Mesendoderm (in vitro differentiated cells): ENCODE measurements around the gene MGARP. TPM values are rescaled to one million over a fixed set of nuclear protein-coding genes. Genes with fewer than 3 reads are reported as not detected.
"Not testable (repeated sequence)": the region's sequence is repeated elsewhere in the genome, so short reads cannot be mapped to it uniquely, and the experiment has no call there.

Experiments
- DNase-seq: peaks from one replicate; pipeline ENCODE4 v3.0.0; 2013
- H2AK5ac ChIP-seq: 2 replicates; pipeline ENCODE4 v1.6.1; 2013; ENCODE audit warnings: low read length, inconsistent platforms
- H2BK120ac ChIP-seq: 2 replicates; pipeline ENCODE4 v1.6.1; 2013; ENCODE audit warnings: low read depth, mild to moderate bottlenecking, low read length, moderate library complexity, mixed read lengths
- H2BK15ac ChIP-seq: replicated peaks from 2 replicates; pipeline ENCODE4 v1.6.1; 2013; ENCODE audit warnings: low read depth, mild to moderate bottlenecking, moderate library complexity
- H2BK5ac ChIP-seq: 2 replicates; pipeline ENCODE4 v1.6.1; 2013; ENCODE audit warnings: low read length, inconsistent platforms
- H3K18ac ChIP-seq: 2 replicates; pipeline ENCODE4 v1.6.1; 2013; ENCODE audit warnings: mild to moderate bottlenecking, low read length, mixed read lengths
- H3K23ac ChIP-seq: one replicate; pipeline ENCODE4 v1.6.1; 2013; ENCODE audit warnings: low read length
- H3K27ac ChIP-seq: 2 replicates; pipeline ENCODE4 v1.5.1; 2013; ENCODE audit warnings: low read depth, mild to moderate bottlenecking, inconsistent platforms, low read length, moderate library complexity
- H3K27me3 ChIP-seq: 2 replicates; pipeline ENCODE4 v1.6.1; 2013; ENCODE audit warnings: low read length, control low read depth, mild to moderate bottlenecking, inconsistent platforms; ENCODE audit not compliant: insufficient read depth, poor library complexity
- H3K36me3 ChIP-seq: 2 replicates; pipeline ENCODE4 v1.6.1; 2013; ENCODE audit warnings: low read length, inconsistent platforms; ENCODE audit not compliant: control insufficient read depth, insufficient read depth
- H3K4ac ChIP-seq: one replicate; pipeline ENCODE4 v1.6.1; 2013; ENCODE audit warnings: low read depth, mild to moderate bottlenecking, low read length, moderate library complexity
- H3K4me1 ChIP-seq: 2 replicates; pipeline ENCODE4 v1.6.1; 2013; ENCODE audit warnings: low read depth, low read length, inconsistent platforms; ENCODE audit not compliant: control insufficient read depth
- H3K4me2 ChIP-seq: 2 replicates; pipeline ENCODE4 v1.6.1; 2013; ENCODE audit warnings: low read length
- H3K4me3 ChIP-seq: 2 replicates; pipeline ENCODE4 v1.5.1; 2013; ENCODE audit warnings: mild to moderate bottlenecking, low read length
- H3K56ac ChIP-seq: one replicate; pipeline ENCODE4 v1.6.1; 2013; ENCODE audit warnings: low read length
- H3K79me1 ChIP-seq: 2 replicates; pipeline ENCODE4 v1.6.1; 2013; ENCODE audit warnings: low read length, inconsistent platforms
- H3K79me2 ChIP-seq: 2 replicates; pipeline ENCODE4 v1.6.1; 2013; ENCODE audit warnings: mild to moderate bottlenecking, low read length; ENCODE audit not compliant: control insufficient read depth, insufficient read depth
- H3K9ac ChIP-seq: 2 replicates; pipeline ENCODE4 v1.6.1; 2013; ENCODE audit warnings: low read length, inconsistent platforms
- H4K5ac ChIP-seq: one replicate; pipeline ENCODE4 v1.6.1; 2013; ENCODE audit warnings: low read length
- H4K8ac ChIP-seq: one replicate; pipeline ENCODE4 v1.6.1; 2013; ENCODE audit warnings: low read depth, mild to moderate bottlenecking, control low read depth, low read length, moderate library complexity
- WGBS: extraction: QIAGEN DNeasy Blood & Tissue Kit; methylation state at CpG from one replicate; pipeline ENCODE4 v1.1.7; 2013; ENCODE audit warnings: low lambda C conversion rate, missing lambda C conversion rate; ENCODE audit not compliant: insufficient coverage; ENCODE audit errors: extremely low coverage; 5-methylcytosine and 5-hydroxymethylcytosine counted together
- polyA plus RNA-seq, 2 experiments: library from polyadenylated mRNA; stranded (reverse); fragments of 200-250 nt; gene quantifications; one replicate each; pipeline ENCODE4 v1.2.3, GENCODE V29; 2013

Gene MGARP
- polyA plus RNA-seq (2013, experiment 1 of 2): 0.51 TPM
- 0.59 TPM for polyA plus RNA-seq (2013, experiment 2 of 2)

DNA sequence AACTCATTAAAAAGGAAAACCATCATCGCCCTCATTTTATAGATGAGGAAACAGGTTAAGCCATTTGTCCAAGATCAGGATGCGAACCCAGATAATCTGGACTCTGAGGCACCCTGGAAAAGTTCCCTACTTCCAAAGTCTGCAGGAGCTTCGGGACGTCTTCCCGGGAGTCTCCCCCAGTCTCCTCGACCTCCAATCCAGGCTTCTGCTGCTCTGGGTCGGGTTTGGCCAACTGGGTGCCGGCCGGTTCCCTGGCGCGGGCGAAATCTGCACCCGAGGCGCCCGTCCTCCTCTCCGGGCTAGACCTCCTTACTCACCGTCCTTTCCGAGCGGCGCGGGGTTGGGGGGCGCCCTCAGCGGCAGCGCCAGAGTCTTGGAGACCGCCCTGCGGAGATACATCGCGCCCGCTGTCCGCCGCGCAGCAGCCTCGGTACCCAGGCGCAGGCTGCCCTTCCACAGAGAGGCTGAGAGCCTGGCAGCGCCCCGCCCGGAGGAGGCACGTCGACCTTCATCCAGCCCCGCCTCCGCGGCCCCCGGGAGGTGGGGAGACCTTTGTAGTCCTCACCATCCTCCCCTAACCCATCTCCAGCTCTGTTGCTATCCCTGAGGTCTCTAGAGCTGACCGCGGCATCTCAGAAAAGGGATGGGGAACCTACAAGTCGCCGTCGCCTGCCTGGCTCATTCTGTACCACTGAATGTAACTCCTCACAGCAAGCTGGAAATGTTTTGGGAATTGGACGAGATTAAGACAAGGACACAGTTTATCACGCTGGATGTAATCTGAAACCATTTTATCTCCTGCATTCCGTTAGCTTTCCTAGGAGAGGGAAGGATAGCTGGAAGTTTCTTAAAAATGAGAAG lies at the start of gene MGARP:
Gene MGARP (minus strand): TSS at position 466 of the 861 bp plus-strand sequence. CDS start 67 bp downstream, at position 399.
- Histone ChIP-seq H3K4me3 (peak within 1 kb of the TSS; percentile 35), H3K23ac (no peak within 1 kb of the TSS), H3K27me3 (peaks cover 11% of the 10 kb centered on the region), H4K8ac (no peak within 1 kb of the TSS), H2BK120ac (no peak within 1 kb of the TSS), H3K9ac (peak within 1 kb of the TSS; percentile 49), H2BK15ac (no peak within 1 kb of the TSS), H3K79me2 (no peaks in the 10 kb centered on the region), H3K79me1 (no peaks in the 10 kb centered on the region), H3K27ac (no peak within 1 kb of the TSS), H3K4ac (no peak within 1 kb of the TSS), H3K4me1 (no peaks in the 10 kb centered on the region), H3K56ac (peak within 1 kb of the TSS; percentile 60), H3K4me2 (peak within 1 kb of the TSS; percentile 95), H2BK5ac (no peak within 1 kb of the TSS), H4K5ac (no peak within 1 kb of the TSS), H2AK5ac (no peak within 1 kb of the TSS), H3K36me3 (no peaks in the 10 kb centered on the region), H3K18ac (no peak within 1 kb of the TSS)
- DNase-seq: peak; percentile 73
- WGBS: no CpG with 5 or more reads among the region's 51 CpGs

DNA sequence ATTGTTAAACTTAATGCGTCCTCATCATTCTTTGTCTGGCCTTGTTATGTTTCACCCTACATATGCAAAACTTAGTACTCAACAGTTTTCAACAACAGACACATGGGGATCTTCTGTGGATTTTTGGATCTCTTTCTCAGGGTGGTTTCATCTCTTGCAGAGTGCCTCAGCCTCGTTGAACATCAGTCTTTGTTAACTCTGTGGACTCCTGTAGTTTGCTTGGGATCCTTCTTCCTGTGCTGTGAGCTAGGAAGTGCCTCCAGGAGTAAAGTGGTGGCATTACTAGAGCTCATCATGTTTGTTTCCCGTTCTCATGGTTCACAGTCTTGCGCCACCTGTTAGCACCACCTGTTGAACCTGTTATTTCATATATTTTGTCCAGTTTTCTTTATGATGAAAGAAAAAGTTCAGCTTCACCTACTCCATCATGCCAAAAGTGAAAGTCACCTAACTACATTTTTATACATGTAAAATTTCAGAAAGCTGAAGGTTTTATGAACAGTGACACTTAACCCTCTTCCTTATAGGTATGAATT lies 49.7 kb upstream of the MGARP start:
- Histone ChIP-seq H3K23ac (peak overlapping the region; percentile 35), H2BK120ac (no peak overlapping the region), H2BK15ac (no peak overlapping the region), H3K4me2 (no peak overlapping the region), H2AK5ac (no peak overlapping the region), H3K79me2 (peaks cover 52% of the 10 kb centered on the region), H3K36me3 (no peaks in the 10 kb centered on the region), H3K27me3 (no peaks in the 10 kb centered on the region), H2BK5ac (no peak overlapping the region), H3K4ac (no peak overlapping the region), H4K5ac (no peak overlapping the region), H3K18ac (no peak overlapping the region), H3K4me3 (no peak overlapping the region), H3K4me1 (no peaks in the 10 kb centered on the region), H3K79me1 (peaks cover 9% of the 10 kb centered on the region), H4K8ac (no peak overlapping the region), H3K9ac (no peak overlapping the region), H3K27ac (no peak overlapping the region), H3K56ac (no peak overlapping the region)
- no CpG with 5 or more reads among the region's 4 CpGs for WGBS
- DNase-seq: peak; percentile 27

DNA sequence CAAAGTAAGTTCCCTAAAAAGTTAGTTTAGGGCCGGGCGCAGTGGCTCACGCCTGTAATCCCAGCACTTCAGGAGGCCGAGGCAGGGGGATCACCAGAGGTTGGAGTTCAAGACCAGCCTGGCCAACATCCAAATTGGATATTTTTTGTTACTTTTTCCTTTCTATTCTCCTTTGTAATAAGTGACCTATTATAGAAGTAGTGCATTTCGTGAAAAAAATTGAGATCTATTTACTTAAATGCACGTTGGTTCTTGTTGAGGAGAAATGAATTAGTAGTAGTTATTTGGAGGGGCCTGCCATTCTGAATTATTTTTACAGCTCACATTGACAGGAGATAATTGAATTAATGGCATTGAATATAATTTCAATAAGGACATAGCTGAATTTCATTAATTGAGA lies 44.6 kb upstream of the MGARP start:
- Histone ChIP-seq H3K56ac (no peak overlapping the region), H4K5ac (no peak overlapping the region), H3K4me2 (no peak overlapping the region), H3K79me2 (peaks cover 70% of the 10 kb centered on the region), H2BK15ac (no peak overlapping the region), H3K36me3 (no peaks in the 10 kb centered on the region), H3K4me1 (no peaks in the 10 kb centered on the region), H3K9ac (no peak overlapping the region), H3K4me3 (no peak overlapping the region), H2BK5ac (no peak overlapping the region), H2AK5ac (no peak overlapping the region), H3K27ac (no peak overlapping the region), H3K4ac (no peak overlapping the region), H3K23ac (no peak overlapping the region), H2BK120ac (no peak overlapping the region), H3K79me1 (peaks cover 3% of the 10 kb centered on the region), H3K18ac (no peak overlapping the region), H3K27me3 (no peaks in the 10 kb centered on the region), H4K8ac (no peak overlapping the region)
- DNase-seq: no peak
- no CpG with 5 or more reads among the region's 6 CpGs for WGBS

DNA sequence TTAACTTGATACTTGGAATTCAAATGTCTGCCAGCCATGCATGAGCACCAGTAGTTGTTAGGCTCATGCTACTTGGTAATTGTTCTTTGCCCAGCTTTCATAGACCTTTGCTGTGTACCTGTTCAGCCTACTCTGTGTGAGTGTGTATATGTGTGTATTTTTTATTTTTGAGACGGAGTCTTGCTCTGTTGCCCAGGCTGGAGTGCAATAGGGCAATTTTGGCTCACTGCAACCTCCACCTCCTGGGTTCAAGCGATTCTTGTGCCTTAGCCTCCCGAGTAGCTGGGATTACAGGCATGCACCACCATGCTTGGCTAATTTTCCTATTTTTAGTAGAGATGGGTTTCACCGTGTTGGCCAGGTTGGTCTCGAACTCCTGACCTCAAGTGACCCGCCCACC lies 42.5 kb upstream of the MGARP start:
- not testable (repeated sequence) for H2BK5ac ChIP-seq, H3K4me1 ChIP-seq, H3K4ac ChIP-seq, H4K8ac ChIP-seq, H3K9ac ChIP-seq, H3K23ac ChIP-seq, H3K27ac ChIP-seq, H3K27me3 ChIP-seq, H3K18ac ChIP-seq, H4K5ac ChIP-seq, H3K36me3 ChIP-seq, H2AK5ac ChIP-seq, DNase-seq, H3K4me2 ChIP-seq, H3K79me1 ChIP-seq, H2BK120ac ChIP-seq, H3K4me3 ChIP-seq, H3K56ac ChIP-seq, H2BK15ac ChIP-seq
- H3K79me2 ChIP-seq: peaks cover 76% of the 10 kb centered on the region
- WGBS: no CpG with 5 or more reads among the region's 6 CpGs

DNA sequence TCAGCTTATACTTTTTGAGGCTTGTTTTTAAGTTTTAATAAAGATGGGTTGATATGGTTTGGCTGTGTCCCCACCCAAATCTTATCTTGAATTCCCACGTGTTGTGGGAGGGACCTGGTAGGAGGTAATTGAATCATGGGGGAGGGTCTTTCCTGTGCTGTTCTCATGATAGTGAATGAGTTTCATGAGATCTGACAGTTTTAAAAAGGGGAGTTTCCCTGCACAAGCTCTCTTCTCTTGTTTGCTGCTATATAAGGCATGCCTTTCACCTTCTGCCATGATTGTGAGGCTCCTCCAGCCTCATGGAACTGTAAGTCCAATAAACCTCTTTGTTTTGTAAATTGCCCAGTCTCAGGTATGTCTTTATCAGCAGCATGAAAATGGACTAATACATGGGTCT lies 42.0 kb upstream of the MGARP start:
- DNase-seq, H3K9ac ChIP-seq: not testable (repeated sequence)

More for the DNA sequence above, 42.0 kb upstream of the MGARP start:
- H3K27ac ChIP-seq, H3K4me1 ChIP-seq, H3K4me3 ChIP-seq, H3K36me3 ChIP-seq, H2BK5ac ChIP-seq, H3K79me1 ChIP-seq, H3K4ac ChIP-seq, H3K56ac ChIP-seq, H3K18ac ChIP-seq, H3K4me2 ChIP-seq, H3K23ac ChIP-seq, H3K27me3 ChIP-seq, H4K8ac ChIP-seq, H2BK15ac ChIP-seq, H4K5ac ChIP-seq, H2BK120ac ChIP-seq, H2AK5ac ChIP-seq: not testable (repeated sequence)
- no CpG with 5 or more reads among the region's 1 CpG for WGBS
- peaks cover 76% of the 10 kb centered on the region for H3K79me2 ChIP-seq
